Stimulated activated CD8-positive, alpha-beta memory T cell treated with anti-CD3 and anti-CD28 coated beads, Interleukin-4, amount 100 ng/mL, for 48 hours (primary cell): ENCODE results near the gene SASH3.

ENCODE experiments used
- DNase-seq: peaks from one replicate; pipeline ENCODE4 v3.0.0-alpha.2; 2020

The SASH3 gene

DNA sequence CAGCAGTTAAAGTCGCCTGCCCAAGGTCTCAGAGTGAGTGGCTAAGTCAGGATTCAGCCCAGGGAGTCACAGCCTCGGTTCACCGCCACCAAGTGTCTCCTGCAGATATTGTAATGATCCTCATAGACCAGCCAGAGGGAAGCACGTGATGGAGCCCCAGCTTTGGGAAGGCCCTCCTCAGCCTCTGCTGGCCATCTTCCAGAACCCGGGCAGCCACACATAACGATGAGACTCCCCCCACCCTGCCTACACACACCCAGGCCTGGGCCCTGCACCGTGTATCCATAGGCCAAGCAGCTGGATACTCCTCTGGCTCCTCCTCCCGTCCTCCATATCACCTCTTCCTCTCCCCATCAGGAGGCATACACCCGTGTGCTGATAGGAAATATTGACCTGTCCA is 19.6 kb upstream of the SASH3 start:
- no peak for DNase-seq

DNA sequence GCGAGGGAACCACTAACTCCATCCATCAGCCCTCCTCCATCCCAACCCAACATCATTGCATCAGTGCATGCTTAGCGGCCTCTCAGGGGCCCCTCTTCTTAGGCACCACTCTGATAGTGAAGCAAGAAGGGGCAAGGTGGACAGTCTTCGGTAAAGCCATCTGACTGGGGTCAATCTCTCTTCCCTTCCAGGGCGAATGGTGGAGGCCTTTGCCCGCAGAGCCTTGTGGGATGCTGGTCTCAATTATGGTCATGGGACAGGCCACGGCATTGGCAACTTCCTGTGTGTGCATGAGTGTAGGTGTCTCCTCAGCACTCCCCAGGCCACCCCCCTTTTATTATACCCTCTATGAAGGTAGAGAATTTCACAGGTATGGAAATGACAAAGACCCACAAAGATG is 18.8 kb upstream of the SASH3 start:
- no peak for DNase-seq

DNA sequence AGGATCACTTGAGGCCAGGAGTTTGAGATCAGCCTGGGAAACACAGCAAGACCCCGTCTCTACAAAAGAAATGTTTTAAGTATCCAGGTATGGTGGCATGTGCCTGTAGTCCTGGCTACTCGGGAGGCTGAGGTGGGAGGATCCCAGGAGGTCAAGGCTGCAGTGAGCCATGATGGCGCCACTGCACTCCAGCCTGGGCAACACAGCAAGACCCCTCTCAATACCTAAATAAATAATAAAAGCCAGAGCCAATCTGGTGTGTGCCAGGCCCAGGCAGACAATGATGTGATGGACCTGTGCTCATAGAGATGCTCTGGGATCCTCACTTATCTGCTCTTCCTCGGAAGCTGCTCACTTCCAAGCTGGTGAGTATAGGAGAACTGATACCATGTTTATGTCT is 18.2 kb upstream of the SASH3 start:
- DNase-seq, result no peak

DNA sequence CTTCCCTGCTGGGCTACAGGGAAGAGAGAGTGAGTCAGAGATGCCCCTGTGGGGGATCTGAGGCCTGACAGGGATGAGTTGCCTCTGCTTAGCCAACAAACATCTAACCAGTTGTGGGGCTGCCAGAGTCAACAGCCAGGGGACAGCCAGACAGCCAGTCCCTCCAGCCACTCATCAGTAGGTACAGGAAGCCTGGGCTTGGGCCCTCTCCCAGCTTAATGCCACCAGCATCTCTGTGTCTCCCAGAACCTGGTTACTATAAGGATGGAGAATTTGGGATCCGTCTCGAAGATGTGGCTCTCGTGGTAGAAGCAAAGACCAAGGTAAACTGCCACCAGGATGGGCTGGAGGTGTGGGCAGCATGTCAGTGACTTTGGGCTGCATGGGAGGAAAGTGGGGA is 17.3 kb upstream of the SASH3 start:
- DNase-seq, result no peak

DNA sequence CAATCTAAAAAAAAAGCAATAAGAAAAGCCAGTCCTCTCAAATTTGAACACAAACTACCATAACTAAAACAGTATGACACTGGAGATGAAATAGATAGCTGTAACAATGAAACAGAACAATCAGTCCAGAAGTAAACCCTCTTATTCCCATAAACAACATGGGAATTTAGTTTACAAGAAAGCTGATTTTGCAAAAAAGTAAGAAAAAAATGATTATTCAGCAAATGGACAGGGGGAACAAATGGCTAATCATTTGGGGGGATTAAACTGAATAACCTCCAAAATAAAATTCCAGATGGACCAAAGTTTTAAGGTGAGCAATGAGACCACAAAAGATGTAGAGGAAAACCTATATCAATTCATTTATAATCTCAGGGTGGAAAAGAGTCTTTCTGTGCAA is 16.1 kb upstream of the SASH3 start:
- DNase-seq, result no peak

DNA sequence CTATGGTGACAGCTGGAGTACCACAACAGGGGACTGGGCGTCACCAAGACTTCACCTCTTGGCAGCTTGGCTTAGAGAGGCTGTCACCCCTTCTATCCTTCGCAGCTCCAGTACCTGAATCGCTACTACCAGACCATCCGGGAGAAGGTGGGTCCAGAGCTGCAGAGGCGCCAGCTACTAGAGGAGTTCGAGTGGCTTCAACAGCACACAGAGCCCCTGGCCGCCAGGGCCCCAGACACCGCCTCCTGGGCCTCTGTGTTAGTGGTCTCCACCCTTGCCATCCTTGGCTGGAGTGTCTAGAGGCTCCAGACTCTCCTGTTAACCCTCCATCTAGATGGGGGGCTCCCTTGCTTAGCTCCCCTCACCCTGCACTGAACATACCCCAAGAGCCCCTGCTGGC is 11.6 kb upstream of the SASH3 start:
- DNase-seq, result no peak

DNA sequence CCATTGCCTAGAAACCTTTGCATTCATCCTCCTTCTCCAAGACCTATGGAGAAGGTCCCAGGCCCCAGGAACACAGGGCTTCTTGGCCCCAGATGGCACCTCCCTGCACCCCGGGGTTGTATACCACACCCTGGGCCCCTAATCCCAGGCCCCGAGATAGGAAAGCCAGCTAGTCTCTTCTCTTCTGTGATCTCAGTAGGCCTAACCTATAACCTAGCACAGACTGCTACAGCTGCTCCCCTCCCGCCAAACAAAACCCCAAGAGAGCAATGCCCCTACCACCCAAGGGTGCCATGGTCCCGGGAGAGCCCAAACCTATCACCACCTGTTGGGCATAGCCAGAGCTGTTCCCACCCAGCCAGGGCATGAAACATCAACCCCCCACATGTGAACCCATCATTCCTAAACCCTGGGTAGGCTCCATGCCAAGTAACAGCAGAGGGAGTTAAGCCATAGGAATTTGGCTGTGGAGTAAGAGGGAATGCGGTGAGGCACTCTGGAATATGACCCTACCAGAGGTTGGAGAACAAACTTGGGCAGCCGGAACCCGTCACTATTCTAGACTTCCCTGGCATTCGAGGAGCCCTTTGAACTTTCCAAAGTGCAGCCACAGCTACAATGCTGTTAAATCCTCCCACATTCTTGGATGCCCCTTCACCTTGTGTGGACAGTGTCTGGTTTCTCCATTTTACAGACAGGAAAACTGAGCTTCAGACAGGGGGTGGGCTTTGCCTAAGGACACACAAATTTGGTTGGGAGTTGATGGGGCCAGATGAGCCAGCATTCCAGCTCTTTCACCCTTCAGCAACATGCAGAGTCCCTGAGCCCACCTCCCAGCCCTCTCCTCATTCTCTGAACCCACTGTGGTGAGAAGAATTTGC is 10.9 kb upstream of the SASH3 start:
- DNase-seq, result no peak

DNA sequence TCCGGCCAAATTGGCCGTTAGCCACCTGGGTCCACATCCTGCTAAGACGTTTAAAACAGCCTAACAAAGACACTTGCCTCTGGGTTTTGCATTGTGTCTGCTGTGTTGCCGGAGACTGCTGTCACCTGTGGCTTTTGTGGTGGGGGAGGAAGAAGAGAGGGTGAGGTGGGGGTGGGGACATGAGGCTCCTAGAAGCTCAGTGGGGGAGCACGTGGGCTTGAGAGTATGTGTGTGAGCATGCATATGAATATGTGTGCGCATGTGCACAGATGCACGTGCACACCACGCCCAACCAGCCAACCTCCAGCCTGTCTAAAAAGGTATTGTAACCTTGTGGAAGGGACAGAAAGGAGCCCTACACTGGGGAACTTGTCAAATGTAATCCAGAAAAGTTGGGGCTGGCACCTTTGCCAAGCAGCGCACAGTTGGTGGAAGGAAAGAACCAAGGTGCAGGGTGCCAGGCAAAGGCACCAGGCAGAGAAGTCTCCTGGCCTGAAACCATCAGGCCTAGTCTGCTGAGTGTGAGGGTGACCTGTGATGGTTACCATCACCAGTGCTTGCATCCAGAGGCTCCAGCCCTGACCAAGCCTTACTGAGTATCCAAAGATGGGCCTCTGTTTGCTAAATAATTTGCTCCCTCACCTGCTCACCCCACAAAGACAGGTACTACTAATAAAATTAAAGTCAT is 10.1 kb upstream of the SASH3 start:
- peak; percentile 66 for DNase-seq

DNA sequence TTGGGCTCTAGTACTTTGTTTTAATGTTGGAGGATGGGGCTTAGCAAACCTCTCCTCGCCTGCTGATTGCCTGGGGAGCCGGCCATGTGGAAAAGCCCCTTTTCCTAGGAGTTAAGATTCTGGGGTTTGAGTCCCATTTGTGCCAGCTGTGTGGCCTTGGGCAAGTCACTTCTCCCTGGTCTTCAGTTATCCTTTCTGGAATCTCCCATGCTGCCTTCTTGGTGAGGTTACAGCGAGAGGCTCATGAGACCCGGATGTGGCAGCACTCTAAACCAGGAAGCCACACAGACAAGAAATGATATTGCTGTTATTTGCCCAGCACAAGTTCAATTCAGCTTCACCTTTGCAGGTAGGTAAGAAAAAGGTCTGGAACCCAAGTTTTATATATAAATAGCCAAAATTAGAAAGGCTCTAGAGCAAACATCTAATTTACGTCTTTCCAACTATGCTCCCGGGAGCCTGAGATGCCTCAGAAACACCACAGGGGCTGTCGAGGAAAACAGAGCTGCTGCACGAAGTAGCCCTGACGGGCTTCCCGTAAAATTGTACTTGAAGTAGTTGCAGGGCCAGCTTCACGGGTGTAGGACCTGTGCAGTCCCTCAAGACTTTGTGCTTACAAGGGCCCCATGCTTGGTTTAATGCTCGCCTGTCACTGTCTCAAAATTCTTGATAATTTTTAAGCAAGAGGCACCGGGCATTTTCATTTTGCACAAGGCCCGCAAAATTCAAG is 8.3 kb upstream of the SASH3 start:
- no peak for DNase-seq

DNA sequence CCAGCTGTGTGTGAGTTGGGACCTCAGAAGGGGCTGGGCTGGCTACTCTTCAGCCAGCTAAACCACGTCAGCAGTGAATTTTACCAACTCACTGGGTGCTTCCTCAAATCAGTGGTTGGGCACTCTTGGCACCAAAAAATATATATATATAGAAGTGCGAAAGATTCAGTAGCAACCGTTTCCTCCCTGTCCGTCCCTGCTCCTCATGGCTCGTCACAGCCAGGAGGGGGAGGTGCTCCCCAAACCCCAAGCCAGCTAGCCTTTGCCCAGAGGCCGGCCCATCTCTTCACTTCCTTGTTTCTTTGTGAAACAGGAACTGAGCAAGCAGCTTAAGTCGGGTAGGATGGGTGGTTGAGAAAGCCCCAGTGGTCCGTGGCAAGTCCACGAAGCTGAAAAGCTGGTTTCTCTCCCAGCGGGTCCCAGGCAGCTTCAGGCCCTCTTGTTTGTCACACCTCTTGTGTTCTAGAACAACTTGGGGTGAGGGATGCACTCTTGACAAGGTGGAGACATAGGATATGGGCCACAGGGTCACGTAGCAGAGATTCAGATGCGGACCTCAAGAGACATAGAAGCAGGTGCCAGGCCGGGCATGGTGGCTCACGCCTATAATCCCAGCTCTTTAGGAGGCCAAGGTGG is 6.8 kb upstream of the SASH3 start:
- DNase-seq, result peak; percentile 61

DNA sequence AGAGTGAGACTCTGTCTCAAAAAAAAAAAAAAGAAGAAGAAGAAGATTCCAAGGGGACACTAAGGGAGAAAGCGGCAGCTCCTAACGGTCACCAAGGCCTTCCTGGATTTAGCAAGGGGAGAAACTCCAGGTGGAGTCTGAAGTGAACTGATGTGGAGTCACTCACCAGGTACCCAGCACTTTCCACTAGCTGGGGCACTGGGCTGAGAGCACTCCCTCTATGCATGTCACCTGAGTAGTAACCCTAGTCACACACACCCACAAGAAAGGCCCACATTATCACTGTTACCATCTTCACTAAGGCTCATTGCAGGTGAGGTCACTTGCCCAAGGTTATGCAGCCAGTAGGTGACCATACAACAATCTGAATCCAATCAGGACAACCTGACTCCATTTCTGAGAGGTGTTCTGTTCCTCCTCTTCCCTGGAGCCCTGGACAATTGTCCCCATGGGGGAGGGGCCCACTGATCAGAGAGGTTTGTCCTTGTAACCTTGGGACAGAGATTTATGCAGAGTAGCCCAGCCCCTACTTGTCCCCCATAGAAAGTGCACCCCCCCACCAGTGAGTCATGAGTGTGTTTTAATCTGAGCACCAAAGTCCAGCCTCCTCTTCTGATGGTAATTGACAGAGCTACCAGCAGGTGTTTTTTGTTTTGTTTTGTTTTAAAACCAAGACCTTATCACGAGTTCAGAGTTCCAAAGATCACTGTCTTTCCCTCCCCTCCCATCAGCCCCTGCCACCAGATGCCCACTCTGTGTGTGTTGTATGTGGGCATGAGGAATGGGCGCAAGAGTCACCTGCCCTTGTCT is 5.9 kb upstream of the SASH3 start:
- no peak for DNase-seq

DNA sequence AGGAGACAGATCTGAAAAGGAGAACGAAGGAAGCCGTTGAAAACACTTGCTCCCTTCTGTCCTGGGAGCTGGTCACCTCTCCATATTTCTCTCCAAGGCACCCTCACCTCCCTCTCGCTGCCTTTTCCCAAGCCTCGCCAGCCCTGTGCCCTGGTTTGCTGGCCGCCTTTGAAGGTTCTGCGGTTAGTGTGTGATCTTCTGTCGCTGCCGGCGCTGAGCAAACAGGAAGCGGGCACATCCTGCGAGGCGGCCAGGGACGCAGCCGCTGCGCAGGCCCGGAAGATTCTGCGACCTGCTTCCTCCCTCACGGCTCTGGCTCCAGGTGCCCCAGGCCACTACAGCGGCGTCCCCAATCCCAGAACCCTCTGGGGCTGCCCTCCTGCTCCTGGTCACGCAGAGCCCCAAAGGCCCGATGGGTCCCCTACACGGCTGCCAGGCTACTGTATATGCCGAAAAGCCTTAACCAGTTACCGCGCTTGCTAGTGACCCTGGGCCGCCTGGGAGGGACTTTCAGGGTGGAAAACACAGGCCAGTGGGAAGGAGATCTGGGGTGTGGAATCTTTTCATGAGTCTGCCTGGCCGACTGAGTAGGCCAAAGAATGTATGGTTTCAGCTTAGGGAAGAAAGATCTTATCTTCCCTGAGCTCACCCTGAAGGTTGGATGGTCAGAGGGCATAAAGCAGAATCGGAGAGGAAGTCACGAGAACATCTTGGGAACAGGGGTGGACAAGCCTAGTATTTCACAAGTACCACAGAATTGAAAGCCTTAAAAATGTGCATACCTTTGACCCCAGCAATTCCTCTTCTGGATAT is 2.3 kb upstream of the SASH3 start:
- peak; percentile 75 for DNase-seq

DNA sequence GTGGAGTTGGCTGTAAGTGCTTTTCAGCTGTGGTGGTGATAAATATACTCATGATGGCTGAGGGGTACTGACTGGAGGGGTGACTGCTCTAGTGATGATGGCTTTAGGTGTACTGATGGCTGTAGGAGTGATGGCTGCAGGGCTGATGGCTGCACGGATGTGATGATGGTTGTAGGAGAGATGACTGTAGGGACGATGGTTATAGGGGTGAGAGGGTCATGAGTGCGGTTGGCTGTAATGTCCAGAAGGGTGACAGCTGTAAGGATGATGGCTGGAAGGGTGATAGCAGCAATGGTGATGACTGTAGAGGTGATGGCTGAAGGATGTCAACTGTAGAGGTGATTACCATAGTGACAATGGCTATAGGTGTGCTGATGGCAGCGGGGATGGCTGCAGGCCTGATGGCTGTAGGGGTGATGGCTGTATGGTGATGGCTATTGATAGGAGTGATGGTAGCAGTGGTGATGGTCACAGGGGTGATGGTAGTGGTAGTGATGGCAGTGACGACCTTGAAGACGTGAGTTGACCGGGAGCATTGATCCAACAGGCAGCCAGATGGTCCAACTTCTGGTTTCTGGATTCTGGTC is 570 bp upstream of the SASH3 start:
- DNase-seq, result no peak

DNA sequence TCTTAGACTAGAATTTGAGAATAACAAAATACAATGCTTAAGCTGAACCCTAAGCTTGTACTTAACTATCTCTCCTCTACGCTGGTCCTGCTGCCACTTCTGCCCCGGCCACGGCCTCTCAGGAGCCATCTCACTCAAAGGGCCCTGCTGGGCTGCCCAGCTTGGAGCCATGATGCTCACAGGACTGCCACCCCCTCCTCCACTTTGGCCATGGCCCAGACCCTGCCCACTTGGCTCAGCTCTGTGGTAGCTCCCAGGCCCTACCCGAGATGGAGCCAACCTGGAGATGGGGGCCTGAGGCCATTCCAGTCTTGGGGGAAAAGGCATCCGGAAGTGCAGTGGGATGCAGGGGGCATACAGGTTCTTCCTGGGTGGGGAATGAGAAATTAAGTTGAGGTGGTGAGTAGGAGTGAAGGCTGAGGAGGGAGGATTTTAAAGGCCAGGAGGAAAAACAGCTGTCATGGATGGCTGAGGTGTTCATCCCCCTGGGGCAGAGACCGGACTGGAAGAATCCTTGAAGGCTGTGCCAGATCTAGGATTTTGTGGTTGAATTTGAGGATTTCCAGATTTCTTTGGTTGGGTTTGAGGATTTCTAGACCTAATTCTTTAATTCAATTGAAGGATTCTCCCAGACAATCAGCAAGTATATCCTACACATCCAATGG is 824 bp downstream of the SASH3 start:
- DNase-seq, result no peak

DNA sequence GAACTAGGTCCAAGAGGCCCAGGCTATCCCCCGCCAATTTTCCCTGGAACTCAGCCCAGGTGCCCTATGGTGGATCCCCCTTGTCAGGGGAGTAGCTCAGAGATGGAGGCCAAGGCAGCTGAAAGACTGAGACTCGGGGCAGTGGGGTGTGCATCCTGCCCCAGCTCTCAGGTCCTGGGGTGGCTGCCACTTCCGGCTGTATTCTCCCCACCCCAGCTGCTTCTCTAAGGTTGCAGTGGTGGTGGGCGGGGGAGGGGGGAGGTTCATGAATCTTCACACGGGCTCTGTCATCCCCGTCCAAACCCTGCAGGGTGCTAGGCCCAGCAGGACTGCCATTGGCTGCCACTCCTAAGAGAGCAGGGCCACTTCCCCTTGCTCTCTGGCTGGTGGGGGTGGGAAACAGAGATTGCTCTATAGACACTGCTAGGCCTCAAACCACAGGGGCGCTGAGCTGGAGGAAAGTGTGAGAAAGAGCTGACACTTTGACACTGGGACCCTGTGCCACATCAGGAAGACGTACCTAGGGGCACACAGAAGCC is 1.5 kb downstream of the SASH3 start:
- peak; percentile 81 for DNase-seq

DNA sequence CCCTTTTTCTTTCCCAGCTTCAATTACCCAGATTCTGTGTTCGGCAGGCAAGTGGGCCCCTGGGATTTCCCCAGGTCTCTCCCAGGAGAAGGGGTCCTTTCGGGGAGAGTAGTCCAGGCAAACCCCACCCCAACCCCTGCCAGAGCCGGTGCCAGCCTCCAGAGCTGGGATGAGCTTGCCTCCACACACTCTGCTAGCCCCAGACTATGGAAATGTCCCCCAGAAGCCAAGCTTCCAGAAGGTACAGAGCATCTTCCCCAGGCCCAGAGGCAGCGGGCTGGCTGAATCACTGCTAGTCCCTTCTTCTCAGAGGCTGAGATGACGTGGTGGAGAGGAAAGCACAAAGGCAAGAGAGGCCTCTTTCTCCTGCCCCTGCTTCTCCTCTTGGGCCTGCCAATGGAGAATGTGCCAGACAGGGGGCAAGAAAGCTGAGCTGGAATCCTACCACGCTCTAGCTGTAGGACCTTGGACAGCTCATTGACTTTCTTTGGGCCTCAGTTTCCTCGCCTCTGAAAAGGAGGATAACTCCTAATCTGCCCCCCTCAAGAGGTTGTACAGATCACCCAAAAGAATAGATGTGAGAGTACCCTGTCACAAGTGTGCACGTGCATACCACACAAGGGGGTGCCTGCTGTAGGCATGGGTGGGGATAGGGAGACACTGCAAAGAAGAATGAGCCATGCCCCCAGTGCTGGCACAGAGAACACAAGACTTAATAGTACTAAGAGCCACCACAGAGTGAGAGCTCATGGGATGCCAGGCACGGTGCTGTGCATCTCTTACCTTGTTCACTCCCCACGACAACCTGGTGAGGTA is 2.1 kb downstream of the SASH3 start:
- peak; percentile 59 for DNase-seq

DNA sequence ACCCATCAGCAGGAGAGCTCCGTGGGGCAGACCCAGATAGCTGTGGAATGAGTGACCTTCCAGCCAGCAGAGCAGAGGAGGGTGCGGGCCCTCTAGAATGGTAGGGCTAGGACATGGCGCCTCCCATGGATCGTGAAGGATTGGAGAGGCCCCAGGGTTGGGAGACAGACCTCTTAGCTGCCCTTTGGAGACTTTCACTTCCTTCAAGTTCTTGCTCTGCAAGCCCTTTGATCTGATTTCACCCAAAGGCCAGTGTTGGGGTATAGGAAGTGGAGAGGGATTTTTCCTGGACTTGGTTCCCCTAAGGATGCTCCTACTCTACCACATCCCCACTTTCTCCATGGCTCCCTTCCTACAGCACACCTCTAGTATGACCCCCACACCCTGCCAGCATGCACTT is 3.0 kb downstream of the SASH3 start:
- no peak for DNase-seq

DNA sequence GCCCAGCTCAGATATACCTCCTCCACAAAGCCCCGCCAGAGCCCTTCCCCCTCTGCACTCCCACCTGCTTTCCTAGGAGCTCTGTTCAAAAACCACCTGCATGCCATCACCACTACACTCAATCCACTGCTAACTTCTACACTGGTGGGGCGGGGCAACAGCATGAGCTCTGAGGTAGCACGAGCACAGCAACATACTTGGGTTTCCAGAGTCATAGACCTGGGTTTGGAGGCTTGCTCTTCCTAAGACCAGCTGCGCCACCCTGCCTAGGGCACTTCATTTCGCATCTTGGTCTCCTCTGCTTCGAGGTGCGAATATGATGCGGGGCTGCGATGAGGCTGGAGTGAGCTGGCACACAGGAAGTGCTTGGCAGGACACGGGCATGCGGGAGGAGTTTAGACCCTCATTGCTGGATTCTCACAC is 3.6 kb downstream of the SASH3 start:
- DNase-seq, result no peak

DNA sequence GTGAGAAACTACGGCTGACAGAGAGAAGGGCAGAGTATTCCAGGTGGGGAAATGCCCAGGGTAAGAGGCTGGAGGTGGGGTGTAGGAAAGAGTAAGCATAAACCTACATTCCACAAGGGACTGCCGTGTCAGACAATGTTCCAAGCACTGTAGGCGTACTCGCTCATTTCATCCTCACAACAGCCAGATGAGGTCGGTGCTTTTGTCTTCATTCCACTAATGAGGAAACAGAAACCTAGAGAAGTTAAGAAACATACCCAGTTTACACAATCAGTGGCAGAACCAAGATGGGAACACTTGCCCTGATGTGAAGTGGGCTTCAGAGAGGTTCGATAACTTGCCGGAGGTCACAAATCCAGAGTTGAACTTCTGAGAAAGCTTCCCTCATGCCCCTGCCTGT is 4.6 kb downstream of the SASH3 start:
- DNase-seq, result no peak
